DMS53 (cell line): Measurements from ENCODE around the gene MARF1.
"Not testable (repeated sequence)": the region's sequence is repeated elsewhere in the genome, so short reads cannot be mapped to it uniquely, and the experiment has no call there.

Experiments
- DNase-seq: peaks from one replicate; lab custom pipeline; 2025; lab: John Stamatoyannopoulos, UW

The MARF1 gene

GRCh38 chr16:15601212-15601879, 41.6 kb downstream of the MARF1 start:
- no peak for DNase-seq

- no peak for DNase-seq
Observed at GRCh38 chr16:15599303-15600070, 43.5 kb downstream of the MARF1 start.

- no peak for DNase-seq
Observed at GRCh38 chr16:15598648-15599190, 44.2 kb downstream of the MARF1 start.

GRCh38 chr16:15597822-15598647, 44.9 kb downstream of the MARF1 start:
- no peak for DNase-seq

GRCh38 chr16:15597135-15597534, 45.8 kb downstream of the MARF1 start:
- no peak for DNase-seq

GRCh38 chr16:15594711-15595320, 48.1 kb downstream of the MARF1 start:
- peak; percentile 73 for DNase-seq

- DNase-seq = no peak
Observed at GRCh38 chr16:15593235-15593634, 49.7 kb downstream of the MARF1 start.

- DNase-seq = peak; percentile 50
Observed at GRCh38 chr16:15592324-15592723, 50.6 kb downstream of the MARF1 start.

- DNase-seq = no peak
Observed at GRCh38 chr16:15587152-15587825, 55.7 kb downstream of the MARF1 start.

- DNase-seq = no peak
Observed at GRCh38 chr16:15586716-15587115, 56.2 kb downstream of the MARF1 start.

- DNase-seq = no peak
Observed at GRCh38 chr16:15585956-15586355, 57.0 kb downstream of the MARF1 start.

GRCh38 chr16:15583526-15583925, 59.4 kb downstream of the MARF1 start:
- no peak for DNase-seq

- DNase-seq = no peak
Observed at GRCh38 chr16:15581127-15581815, 61.7 kb downstream of the MARF1 start.

- DNase-seq = no peak
Observed at GRCh38 chr16:15578824-15579223, 64.1 kb downstream of the MARF1 start.

- peak; percentile 87 for DNase-seq
Observed at GRCh38 chr16:15576960-15577958, 65.7 kb downstream of the MARF1 start.

GRCh38 chr16:15575293-15576049, 67.5 kb downstream of the MARF1 start:
- DNase-seq = no peak

- DNase-seq = no peak
Observed at GRCh38 chr16:15574614-15574948, 68.4 kb downstream of the MARF1 start.

GRCh38 chr16:15573896-15574613, 68.9 kb downstream of the MARF1 start:
- not testable (repeated sequence) for DNase-seq
